Fibroblast of skin of right biceps (primary cell): ENCODE results near the gene ATP10A.
A peak's percentile ranks its signal among the peaks of the same experiment; 100 is the strongest.
"Not testable (repeated sequence)": the region's sequence is repeated elsewhere in the genome, so short reads cannot be mapped to it uniquely, and the experiment has no call there.

Experiments
- DNase-seq: peaks from one replicate; pipeline ENCODE4 v3.0.0-alpha.2; 2013

ATP10A gene

DNA sequence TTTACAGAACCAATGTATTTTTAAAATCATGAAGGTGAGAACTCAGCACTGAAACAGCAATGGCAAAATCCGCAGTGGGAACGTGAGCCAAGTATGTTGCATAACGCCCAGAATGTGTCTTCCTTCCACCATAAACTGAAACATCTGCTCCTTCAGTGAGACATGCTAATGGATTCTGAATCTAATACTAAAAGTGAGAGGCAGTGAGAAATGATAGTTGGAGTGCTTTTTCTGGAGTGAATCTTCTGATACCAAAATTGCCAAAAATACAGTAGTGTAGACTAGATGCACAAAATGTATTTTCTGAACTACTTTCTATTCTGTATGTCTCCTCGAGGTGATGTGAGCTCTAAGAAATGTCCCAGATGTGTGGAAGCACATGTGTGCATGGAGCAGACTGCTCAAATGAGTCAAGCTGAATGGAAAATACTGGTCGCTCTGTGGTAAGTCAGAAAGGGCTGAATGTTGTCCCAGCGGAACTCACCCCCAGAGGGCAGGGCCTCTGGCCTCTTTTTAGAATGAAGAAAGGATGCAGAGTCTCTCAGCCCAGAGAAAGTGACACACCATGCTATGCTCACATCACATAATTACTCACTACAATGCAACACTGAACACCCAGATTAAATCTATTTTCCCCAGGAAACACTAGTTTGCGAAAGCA, 73.0 kb downstream of the ATP10A start:
- DNase-seq = peak; percentile 93

DNA sequence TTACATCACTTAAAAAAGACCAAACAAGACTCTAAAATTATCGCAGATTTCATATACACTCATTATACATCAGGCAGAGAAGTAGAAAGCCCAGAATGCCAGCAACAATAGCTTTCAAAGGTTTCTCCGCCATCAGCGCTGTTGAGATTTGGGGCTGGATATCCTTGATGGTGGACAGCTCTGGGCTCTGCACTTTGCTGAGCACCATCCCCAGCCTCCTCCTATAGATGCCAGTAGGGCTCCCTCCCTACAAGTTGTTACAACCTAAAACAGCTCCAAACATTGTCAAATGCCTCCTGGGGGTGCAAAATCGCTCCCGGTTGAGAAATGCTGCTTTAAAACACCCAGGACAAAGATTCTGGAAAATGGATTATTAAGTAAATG, 73.5 kb downstream of the ATP10A start:
- no peak for DNase-seq

DNA sequence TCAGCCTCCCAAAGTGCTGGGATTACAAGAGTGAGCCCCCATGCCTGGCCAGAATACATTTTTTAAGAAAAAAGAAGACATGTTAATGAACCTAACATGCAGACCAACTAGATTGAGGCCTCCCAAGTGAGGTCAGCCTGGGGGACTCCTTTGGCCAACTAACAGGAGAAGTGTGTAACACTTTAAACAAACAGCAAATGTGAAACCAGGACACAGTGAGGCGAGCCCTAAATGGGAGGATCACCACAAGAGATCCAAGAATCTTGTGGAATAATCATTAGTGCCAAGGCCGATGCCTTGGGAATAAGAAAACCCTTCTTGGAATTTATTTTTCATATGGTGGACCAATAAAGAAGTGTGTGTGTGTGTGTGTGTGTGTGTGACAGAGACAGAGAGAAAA, 73.9 kb downstream of the ATP10A start:
- DNase-seq = peak; percentile 40

DNA sequence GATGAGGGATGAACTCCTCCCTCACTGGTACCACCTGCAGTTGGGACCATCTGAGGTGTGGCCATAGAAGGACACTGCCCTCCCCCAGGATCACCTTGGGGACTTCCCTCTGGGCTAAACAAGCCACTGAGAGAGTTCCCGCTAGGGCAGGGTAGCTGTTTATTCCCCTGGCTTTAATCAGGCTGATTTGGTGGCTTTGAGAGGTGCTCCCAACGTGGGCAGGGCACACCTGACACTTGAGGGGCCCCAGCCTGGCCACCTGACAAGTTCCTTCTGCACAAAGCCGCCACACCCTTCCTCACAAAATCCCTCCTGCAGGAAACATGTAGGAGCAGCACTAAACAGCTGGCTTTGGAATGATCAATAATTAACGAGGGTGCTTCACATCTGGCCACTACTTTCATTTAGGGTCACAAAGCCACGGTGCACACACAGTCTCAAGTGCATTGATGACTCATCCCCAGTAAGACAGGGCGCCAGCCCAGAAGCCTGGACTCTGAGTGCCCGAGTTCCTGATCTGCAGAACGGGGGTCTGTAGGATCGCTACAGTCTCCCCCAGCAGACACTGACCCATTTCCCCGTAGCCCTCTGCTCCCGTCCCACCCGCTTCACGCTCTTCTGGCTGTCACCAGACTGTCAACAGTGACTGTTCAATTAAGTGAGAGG, 75.1 kb downstream of the ATP10A start:
- DNase-seq = peak; percentile 50

DNA sequence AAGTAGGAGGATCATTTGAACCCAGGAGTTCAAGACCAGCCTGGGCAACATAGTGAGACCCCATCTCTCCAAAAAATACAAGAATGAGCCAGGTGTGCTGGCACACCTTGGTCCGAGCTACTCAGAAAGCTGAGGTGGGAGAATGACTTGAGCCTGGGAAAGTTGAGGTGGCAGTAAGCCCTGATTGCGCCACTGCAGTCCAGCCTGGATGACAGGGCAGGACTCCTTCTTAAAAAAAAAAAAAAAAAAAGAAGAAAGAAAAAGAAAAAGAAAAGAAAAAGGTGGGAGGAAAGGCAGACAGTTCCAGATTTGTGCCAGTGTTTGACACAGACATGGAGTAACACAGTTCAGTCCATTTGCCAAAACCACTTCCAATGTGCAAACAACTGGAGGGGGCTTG, 75.7 kb downstream of the ATP10A start:
- no peak for DNase-seq

DNA sequence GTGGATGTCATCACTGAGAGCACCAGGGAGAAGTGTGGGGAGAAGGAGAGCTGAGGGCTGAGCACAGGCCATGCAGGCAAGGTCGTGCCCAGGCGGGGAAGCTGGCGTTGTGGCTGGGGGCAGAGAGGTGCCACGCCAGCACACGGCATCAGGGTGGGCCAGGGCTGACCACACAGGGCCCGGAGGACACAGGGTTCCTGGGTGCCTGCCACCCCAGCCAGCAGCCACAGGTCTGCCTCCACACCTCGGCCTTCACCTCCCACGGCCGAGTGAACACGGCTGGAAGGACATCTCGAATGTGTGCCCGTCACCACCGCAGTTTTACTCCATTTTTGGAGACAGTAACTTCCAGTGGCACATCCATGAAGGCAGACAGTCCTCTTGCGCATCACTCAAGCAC, 77.1 kb downstream of the ATP10A start:
- no peak for DNase-seq

DNA sequence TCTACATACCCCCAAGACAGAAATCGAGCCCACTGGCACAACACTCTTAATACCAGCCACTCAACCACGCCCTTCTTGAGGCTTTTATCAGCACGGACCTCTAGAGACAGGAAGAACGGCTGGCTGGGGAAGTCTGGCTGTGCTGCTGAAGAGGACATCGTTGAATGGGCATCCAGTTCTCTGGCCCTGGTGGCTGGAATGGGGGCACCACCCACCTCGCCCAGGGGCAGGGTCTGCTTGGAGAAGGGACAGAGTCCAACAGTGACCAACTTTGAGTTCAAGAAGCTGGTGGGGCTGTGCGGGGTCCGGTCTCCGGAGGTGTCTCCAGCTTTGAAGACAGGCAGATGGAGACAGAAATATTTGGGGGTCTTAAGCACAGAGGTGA, 77.5 kb downstream of the ATP10A start:
- no peak for DNase-seq

DNA sequence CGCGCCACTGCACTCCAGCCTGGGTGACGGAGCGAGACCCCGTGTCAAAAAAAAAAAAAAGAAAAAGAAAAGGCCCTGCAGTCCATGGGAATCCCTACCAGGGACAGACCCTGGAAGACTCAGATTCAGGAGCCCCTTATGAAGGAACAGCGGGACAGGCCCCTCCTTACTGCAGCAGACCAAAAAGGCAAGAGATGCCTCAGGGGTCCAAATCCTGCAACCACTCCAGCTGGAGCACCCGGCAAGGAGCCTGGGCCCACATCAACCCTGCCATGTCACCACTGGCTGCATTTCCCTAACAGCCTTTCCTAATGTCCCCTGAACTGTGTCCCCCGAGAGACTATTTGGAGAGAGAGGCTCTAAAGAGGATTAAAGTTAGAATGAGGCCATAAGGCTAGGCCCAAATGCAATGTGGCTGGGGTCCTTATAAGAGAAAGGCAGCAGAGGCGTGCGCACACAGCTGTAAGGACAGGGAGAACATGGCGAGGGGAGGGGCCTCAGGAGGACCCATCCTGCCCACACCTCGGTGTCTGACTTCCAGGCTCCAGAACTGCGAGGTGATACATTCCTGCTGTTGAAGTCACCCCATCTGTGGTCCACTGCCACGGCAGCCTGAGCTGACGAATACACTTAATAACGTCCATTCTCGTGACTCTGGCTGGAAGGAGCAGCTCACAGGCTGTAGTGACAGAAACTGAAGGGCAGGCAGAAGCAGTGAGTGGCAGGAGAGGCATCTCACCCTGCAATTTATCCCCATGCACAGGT, 78.1 kb downstream of the ATP10A start:
- DNase-seq = peak; percentile 99

DNA sequence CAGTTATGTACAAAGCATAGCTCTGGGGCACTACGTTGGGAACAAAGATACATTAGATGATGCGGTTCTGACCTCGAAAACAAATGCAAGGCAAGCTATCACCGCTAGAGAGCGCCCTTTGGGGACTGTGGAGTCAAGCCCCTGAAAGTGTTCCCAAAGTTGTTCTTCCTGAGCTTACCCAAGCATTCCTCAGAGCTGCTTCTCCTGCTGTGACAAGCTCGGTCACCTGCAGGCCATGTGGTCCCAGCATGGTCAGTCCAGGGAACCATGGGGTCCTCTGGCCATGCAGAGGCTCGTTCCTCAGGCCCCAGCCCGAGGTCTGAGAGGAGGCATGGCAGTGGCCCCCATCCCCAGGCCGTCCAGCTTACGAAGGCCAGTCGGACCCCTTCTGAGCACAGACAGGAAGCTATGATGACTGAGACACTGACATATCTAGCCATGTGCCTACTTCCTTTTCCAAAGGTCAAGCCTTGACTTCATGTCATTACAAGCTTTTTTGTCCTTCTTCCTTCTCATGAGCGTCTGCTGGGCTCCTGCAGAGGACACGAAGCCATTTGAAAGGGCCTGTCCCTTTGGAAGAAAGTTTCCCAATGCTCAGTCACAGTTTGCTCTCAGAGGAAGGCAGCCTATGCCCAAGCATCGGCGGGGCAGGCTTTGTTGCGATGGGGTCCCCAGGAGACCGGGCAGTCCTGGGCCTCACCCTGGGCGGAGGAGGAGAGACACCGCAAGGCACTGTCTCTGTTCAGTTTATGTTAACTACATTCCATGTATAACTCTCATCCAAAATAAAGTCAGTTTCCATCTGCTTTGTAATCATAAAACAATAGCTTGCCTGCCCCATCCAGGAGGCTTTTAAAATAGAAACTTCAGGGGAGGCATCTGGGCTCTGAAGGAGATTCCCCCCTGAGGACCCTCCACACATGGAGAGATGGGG, 79.3 kb downstream of the ATP10A start:
- DNase-seq = peak; percentile 74

DNA sequence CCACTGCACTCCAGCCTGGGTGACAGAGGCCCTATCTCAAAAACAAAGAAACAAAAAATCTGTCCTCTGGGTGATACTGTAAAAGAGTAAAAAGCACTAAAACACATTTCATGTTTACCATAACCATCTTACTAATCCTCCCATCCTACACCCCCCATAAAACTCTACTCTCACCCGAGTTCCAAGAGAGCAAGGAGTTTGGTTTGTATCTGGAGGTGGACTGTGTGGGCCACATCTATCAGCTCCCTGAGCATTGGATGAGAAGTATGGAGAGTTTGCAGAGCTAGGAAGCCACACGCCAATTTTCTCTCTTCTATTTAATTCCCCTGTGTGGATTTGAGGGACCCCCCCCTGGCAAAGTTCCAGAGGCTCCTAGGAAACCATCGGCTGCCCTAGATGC, 80.0 kb downstream of the ATP10A start:
- DNase-seq = no peak

DNA sequence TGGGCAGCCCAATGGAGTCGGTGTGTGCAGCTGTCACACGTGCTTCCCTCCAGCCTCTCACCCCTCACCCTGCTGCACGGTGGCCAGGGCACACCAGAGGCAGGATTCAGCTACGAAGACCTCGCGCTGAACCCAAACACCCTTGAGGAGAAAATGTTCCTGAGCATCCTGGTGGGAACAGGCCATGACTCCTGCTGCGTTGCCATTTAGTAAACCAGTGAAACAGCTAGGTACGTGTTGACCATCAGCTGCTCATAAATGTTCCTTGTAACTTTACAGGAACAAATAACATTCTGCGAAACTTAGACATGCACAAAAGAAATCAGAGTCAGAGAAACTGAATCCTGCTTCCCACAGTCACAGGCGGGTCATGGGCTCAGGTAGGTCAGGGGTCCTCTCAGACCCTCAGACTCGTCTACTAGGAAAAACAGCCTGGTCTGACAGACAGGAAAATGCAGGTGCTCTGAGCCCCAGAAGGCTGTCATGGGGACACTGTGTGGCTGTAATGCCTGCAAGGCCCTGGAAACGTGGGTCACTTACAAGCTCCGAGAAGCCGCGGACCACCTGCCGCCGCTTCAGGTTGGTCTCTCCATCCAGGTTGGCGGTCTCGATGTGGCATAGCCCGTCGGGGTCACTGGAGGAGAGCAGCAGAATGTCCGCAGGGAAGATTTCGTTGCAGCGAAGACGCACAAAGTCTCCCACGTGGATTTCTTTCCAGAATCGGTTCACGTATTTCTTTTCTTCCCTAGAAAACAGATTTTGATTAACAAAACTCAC, 82.5 kb downstream of the ATP10A start:
- DNase-seq = no peak

DNA sequence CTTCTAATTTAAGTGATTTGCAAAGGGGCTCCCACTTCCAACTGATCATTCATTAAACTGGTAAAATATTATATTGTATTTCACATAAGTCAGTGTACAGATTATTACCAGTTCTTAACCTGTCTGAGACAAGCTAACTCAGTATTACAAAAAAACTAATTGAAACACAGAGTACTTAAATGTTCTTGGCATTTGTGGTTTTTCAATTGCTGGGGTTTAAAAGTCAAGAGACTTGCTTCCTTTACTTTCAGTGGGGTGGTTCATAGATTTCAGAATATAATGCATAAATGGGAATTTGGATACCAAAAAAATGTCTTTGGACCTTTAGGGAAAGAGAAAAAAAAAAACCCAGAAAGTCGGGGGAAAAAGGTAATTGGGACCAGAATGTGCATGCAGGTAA, 85.0 kb downstream of the ATP10A start:
- no peak for DNase-seq

DNA sequence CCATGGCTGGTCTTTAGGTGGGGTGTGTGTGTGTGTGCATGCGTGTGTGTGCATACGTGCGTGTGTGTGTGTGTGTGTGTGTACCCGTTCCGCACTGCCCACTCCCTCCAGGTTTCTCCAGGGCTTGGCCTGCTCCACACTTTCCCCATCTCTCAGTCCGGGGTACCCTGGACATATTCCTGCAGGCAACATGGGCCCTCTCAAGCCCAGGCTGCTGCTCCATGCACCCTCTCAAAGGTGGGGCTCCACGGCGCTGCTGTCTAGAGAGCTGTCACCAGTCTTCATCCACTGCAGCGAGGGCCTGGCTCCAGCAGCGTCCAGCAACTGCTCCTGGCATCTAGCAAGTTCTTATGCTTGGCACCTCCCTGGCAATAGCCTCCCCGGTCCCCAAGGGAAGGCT, 86.1 kb downstream of the ATP10A start:
- no peak for DNase-seq

DNA sequence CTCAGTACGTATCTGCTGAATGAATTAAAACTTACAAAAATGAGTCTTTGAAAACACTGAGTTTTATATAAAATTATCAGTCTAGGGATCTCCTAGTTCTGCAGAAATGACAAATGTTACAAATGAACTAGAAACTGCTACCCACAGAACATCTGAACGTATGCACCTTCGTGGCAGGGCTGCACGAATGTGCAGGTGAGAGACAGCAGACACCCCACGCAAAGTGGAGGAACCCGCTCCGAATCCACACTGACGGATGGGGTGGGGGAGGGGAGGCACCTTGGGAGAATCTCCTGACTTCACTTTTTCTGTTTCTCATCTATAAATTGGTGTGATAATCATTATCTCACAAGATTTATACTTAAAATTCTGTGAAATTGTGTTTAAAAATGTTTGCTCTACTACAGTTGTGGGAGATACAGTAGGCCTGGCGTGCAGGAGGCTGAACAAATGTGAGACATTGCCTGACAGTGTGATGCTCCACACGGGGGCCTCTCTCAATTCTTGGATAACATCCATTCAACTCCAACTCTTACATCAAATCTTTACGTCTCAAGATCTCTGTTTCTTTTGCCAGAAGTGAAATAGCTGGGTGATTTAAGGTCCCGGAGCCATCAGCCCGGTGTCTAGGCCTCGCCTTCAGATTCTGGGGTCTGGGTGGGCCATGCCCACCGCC, 86.9 kb downstream of the ATP10A start:
- peak; percentile 45 for DNase-seq

DNA sequence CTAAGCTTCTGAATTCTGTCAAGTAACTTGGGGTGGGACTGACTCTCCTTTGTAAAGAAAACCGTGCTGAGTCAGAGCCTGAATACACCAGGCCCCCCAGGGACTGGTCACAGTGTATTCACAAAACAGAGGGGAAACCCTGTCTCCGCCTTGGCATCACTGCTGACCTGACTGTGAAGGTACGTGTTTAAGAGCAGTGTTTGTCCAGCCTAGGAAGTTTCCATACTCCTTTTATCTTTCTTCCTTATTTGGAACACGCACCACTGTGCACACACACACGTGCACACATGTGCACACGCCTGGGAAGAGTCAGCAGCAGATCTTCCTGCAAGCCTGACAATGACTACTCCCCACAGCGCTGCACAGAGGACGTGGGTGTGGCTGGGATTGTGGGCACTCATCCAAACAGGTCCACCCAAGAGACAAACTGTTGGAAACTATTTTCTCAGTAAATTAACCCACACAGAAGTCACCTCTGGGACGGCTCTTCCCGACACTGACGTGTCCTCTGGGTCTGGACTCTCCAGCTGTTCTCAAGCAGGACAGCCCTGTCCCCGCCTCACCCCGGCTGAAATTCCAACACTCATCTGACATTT, 87.7 kb downstream of the ATP10A start:
- peak; percentile 93 for DNase-seq

DNA sequence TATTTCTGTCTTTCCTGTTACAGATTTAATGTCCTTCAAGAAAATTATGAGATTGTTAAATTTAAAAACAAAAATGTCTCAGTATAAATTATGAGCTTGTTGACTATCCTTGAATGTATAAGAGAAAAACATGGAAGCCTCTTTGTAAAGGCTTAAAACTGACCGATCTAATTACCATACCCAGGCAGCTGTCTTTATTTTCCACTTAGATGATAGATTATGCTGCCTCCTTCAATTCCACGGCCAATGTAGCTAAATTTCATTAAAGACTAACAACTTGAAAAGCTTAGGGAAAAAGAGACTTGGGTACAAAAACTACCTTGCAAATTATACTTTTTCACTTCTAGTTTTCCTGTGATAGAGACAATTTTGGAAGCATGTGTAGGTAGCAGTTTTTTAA, 88.3 kb downstream of the ATP10A start:
- DNase-seq = no peak

DNA sequence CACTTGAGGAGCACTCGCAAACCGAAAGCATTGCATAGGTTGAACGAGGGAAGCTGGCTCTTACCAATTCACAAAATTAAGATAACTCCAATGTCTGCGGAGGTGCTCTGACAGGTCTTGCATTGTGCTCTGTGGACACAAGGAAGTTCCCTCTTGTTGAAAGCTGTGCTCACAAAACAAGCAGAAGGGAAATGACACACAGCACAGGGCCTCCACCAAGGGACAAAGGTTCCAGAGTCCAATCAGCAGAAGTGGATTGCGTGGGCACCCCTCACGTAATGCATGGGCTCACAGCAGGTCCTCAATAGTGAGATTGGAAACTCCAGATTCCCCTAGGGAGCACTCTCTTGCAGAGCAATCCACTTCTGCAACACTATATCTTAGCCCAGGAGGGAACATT, 89.9 kb downstream of the ATP10A start:
- DNase-seq = no peak

DNA sequence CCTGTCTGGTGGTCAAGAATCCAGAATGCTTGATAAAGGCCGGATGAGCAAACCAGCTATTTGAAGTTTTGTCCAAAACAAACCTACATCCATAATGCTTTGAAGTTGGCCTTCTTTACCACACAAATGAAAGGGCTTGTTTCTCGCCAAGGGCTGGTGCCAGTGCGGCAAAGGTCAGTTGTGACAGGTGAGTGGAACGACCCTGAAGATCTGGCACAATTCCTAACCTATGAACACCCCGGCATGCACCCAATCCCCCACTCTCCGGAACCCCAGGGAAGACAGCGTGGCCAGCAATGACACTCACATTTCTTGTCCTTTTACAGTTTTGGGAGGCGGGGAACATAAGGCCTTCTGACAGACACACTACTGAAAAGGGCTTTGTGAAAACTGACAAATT, 90.6 kb downstream of the ATP10A start:
- DNase-seq = no peak

DNA sequence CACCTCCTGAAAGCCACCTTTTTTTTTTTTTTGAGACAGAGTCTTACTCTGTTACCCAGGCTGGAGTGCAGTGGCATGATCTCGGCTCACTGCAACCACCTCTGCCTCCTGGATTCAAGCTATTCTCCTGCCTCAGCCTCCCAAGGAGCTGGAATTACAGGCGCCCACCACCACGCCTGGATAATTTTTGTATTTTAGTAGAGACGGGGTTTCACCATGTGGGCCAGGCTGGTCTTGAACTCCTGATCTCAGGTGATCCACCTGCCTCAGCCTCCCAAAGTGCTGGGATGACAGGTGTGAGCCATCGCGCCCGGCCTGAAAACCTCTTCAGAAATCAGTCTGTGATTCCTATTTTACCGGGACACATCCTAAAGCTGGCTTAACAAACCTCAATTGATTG, 91.4 kb downstream of the ATP10A start:
- not testable (repeated sequence) for DNase-seq

DNA sequence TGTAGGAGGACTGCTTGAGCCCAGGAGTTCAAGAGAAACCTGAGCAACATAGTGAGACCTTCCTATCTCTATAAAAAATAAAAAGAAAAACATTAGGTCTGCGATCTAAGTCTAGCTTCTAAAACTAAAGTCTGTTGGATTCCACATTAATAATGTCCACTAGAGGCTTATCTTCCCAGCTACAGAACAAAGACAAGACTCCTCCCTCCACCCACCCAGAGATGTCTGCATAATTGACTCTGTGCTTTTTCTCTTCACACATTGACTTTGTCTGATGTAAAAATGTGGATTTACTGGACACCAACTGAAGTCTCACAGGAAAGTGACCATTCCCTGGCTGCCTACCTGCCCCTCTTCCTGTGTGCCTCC, 91.8 kb downstream of the ATP10A start:
- DNase-seq = no peak

DNA sequence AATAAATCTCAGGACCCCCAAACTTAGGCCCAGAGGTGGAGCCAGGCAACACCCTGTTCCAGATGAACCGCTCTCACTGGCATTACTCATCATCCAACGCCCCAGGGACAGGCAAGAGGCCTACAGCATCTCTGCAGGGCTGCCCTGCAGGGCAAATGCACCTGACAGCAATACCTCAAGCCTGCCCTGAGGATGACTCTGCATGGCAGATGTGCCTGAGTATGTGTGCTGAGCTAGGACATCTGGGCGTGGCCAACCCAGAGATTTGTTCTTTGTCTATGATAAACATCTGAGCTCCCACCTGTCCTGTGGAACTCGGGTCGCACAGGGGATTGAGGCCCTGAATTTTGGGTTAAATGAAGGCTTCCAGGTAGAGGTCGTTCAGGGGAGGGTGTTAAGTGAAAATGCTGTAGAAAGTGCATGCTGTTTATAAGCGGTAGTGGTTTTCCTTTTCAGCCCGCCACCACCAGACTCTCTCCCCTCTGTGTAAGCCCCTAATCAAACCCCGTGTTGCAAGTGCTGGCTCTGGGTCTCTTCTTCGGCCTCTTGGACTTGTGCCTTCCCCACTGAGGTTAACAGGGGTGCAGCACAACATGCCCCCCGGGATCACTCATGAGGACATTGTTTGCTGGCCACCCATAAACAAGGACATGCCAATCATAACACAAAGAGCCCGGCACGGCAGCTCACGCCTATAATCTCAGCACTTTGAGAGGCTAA, 92.3 kb downstream of the ATP10A start:
- DNase-seq = no peak
